GM19467 (cell line): ENCODE data around the gene PLBD2.
"Not testable (repeated sequence)": the region's sequence is repeated elsewhere in the genome, so short reads cannot be mapped to it uniquely, and the experiment has no call there.

Source experiments
- ATAC-seq: cut with Tn5 transposase; IDR thresholded peaks from one replicate; pipeline ENCODE4 v1.9.1; 2021; ENCODE audit warnings: mild to moderate bottlenecking, moderate library complexity; ENCODE audit not compliant: unreplicated experiment

The PLBD2 gene

GRCh38 chr12:113334786-113335539 is 23.4 kb upstream of the PLBD2 start, which contains the start of gene SLC8B1:
Gene SLC8B1, minus strand, starts transcription at chr12:113335109. Its CDS starts 2,231 bp downstream, at chr12:113332878.
- peak; percentile 90 for ATAC-seq

GRCh38 chr12:113339540-113339939 is 18.8 kb upstream of the PLBD2 start:
- no peak for ATAC-seq

GRCh38 chr12:113340061-113340460 is 18.3 kb upstream of the PLBD2 start:
- no peak for ATAC-seq

GRCh38 chr12:113341535-113341934 is 16.9 kb upstream of the PLBD2 start:
- ATAC-seq = no peak

- ATAC-seq = no peak
Observed at GRCh38 chr12:113345318-113345717, 13.1 kb upstream of the PLBD2 start.

- ATAC-seq = no peak
Observed at GRCh38 chr12:113346353-113346752, 12.0 kb upstream of the PLBD2 start.

- ATAC-seq = no peak
Observed at GRCh38 chr12:113347107-113347506, 11.3 kb upstream of the PLBD2 start.

GRCh38 chr12:113347892-113348291 is 10.5 kb upstream of the PLBD2 start:
- no peak for ATAC-seq

GRCh38 chr12:113348849-113349536 is 9.4 kb upstream of the PLBD2 start:
- no peak for ATAC-seq

GRCh38 chr12:113351089-113351488 is 7.3 kb upstream of the PLBD2 start:
- no peak for ATAC-seq

GRCh38 chr12:113354192-113354591 is 4.2 kb upstream of the PLBD2 start:
- not testable (repeated sequence) for ATAC-seq

- peak; percentile 11 for ATAC-seq
Observed at GRCh38 chr12:113359133-113359938, 949 bp downstream of the PLBD2 start.

- no peak for ATAC-seq
Observed at GRCh38 chr12:113359939-113360748, 1.8 kb downstream of the PLBD2 start.

GRCh38 chr12:113361574-113362370 is 3.4 kb downstream of the PLBD2 start:
- ATAC-seq = no peak

GRCh38 chr12:113364698-113365097 is 6.3 kb downstream of the PLBD2 start:
- ATAC-seq = no peak

GRCh38 chr12:113365639-113366395 is 7.4 kb downstream of the PLBD2 start:
- no peak for ATAC-seq

- no peak for ATAC-seq
Observed at GRCh38 chr12:113366827-113367226, 8.4 kb downstream of the PLBD2 start.

- no peak for ATAC-seq
Observed at GRCh38 chr12:113368331-113368730, 9.9 kb downstream of the PLBD2 start.

GRCh38 chr12:113369391-113369985 is 11.1 kb downstream of the PLBD2 start:
- no peak for ATAC-seq
